Astrocyte (in vitro differentiated cells and primary cell): ENCODE data around the gene HS2ST1. TPM values are rescaled to one million over a fixed set of nuclear protein-coding genes. Genes with fewer than 3 reads are reported as not detected.

Experiments
- DNase-seq: peaks from one replicate; pipeline ENCODE4 v3.0.0-alpha.2; 2010; ENCODE audit warnings: low read depth
- FAIRE-seq: peaks from 2 replicates; lab custom pipeline; 2011; peaks lifted over from hg19 to GRCh38; lab: Jason Lieb, UNC
- H2AFZ ChIP-seq: 2 replicates; pipeline ENCODE4 v1.6.0; 2012; ENCODE audit warnings: low read depth, low read length, inconsistent platforms
- H3K27ac ChIP-seq: 2 replicates; pipeline ENCODE4 v1.5.1; 2011; ENCODE audit warnings: low read depth, low read length, inconsistent platforms
- H3K27me3 ChIP-seq: 2 replicates; pipeline ENCODE4 v1.6.0; 2011; ENCODE audit warnings: low read length, inconsistent platforms; ENCODE audit not compliant: insufficient read depth
- H3K36me3 ChIP-seq: 2 replicates; pipeline ENCODE4 v1.5.1; 2011; ENCODE audit warnings: low read length, inconsistent platforms; ENCODE audit not compliant: insufficient read depth
- H3K4me1 ChIP-seq: 2 replicates; pipeline ENCODE4 v1.5.1; 2011; ENCODE audit warnings: low read length, inconsistent platforms; ENCODE audit not compliant: insufficient read depth
- H3K4me2 ChIP-seq: 2 replicates; pipeline ENCODE4 v1.6.0; 2012; ENCODE audit warnings: low read length, inconsistent platforms
- H3K4me3 ChIP-seq: 2 replicates; pipeline ENCODE4 v1.5.1; 2011; ENCODE audit warnings: low read depth, mild to moderate bottlenecking, low read length, inconsistent platforms; ENCODE audit not compliant: insufficient read depth
- H3K79me2 ChIP-seq: 2 replicates; pipeline ENCODE4 v1.6.0; 2012; ENCODE audit warnings: mild to moderate bottlenecking, low read length, inconsistent platforms; ENCODE audit not compliant: insufficient read depth
- H3K9ac ChIP-seq: 2 replicates; pipeline ENCODE4 v1.6.0; 2012; ENCODE audit warnings: mild to moderate bottlenecking, low read length, inconsistent platforms
- H3K9me3 ChIP-seq: 2 replicates; pipeline ENCODE4 v1.5.1; 2012; ENCODE audit warnings: low read depth, mild to moderate bottlenecking, low read length, inconsistent platforms; ENCODE audit not compliant: insufficient read depth
- H4K20me1 ChIP-seq: 2 replicates; pipeline ENCODE4 v1.6.0; 2012; ENCODE audit warnings: low read length, inconsistent platforms; ENCODE audit not compliant: insufficient read depth
- H3K27ac Mint-ChIP-seq: one replicate; pipeline ENCODE4 v1.8.0; 2021; ENCODE audit warnings: mild to moderate bottlenecking, mixed read lengths; ENCODE audit not compliant: unreplicated experiment
- H3K27me3 Mint-ChIP-seq: one replicate; pipeline ENCODE4 v1.8.0; 2021; ENCODE audit warnings: low read depth, mixed read lengths; ENCODE audit not compliant: unreplicated experiment
- H3K36me3 Mint-ChIP-seq: one replicate; pipeline ENCODE4 v1.8.0; 2021; ENCODE audit warnings: low read depth, mixed read lengths; ENCODE audit not compliant: unreplicated experiment
- H3K4me1 Mint-ChIP-seq: one replicate; pipeline ENCODE4 v1.8.0; 2021; ENCODE audit warnings: low read depth, mixed read lengths; ENCODE audit not compliant: unreplicated experiment
- H3K4me3 Mint-ChIP-seq: one replicate; pipeline ENCODE4 v1.8.0; 2021; ENCODE audit warnings: mild to moderate bottlenecking, moderate library complexity, mixed read lengths; ENCODE audit not compliant: unreplicated experiment
- H3K9me3 Mint-ChIP-seq: one replicate; pipeline ENCODE4 v1.8.0; 2021; ENCODE audit warnings: mild to moderate bottlenecking, mixed read lengths; ENCODE audit not compliant: unreplicated experiment
- EZH2 ChIP-seq: IDR thresholded peaks from 2 replicates; pipeline ENCODE4 v1.6.1; 2012; ENCODE audit warnings: mild to moderate bottlenecking, low read length, inconsistent platforms; ENCODE audit not compliant: insufficient read depth
- total RNA-seq: library from RNA; stranded (reverse); gene quantifications from 2 replicates; pipeline ENCODE4 v1.2.1, GENCODE V29; 2021
- TF ChIP-seq, protein P1 (sequence below): IDR thresholded peaks from 2 replicates; pipeline ENCODE4 v1.5.1; 2011; ENCODE audit warnings: low read depth, mild to moderate bottlenecking, inconsistent platforms, low read length, moderate library complexity; ENCODE audit not compliant: insufficient read depth

Gene HS2ST1
- total RNA-seq, 1 donor from 2014 or later, result 34.7 TPM

- H2AFZ ChIP-seq, result no peak overlapping the region
- Mint-ChIP-seq H3K4me3 (no peak overlapping the region), H3K27ac (no peak overlapping the region), H3K27me3 (no peaks in the 10 kb centered on the region), H3K9me3 (no peaks in the 10 kb centered on the region), H3K4me1 (peaks cover 11% of the 10 kb centered on the region), H3K36me3 (no peaks in the 10 kb centered on the region)
- no peak for FAIRE-seq
- no peaks in the 10 kb centered on the region for H4K20me1 ChIP-seq
- H3K36me3 ChIP-seq, result no peaks in the 10 kb centered on the region
- H3K9ac ChIP-seq, result no peak overlapping the region
- no peaks in the 10 kb centered on the region for H3K9me3 ChIP-seq
- no peaks in the 10 kb centered on the region for H3K4me1 ChIP-seq
- no peak overlapping the region for H3K4me3 ChIP-seq
- TF ChIP-seq EZH2, result no peak
- TF ChIP-seq, protein P1, sequence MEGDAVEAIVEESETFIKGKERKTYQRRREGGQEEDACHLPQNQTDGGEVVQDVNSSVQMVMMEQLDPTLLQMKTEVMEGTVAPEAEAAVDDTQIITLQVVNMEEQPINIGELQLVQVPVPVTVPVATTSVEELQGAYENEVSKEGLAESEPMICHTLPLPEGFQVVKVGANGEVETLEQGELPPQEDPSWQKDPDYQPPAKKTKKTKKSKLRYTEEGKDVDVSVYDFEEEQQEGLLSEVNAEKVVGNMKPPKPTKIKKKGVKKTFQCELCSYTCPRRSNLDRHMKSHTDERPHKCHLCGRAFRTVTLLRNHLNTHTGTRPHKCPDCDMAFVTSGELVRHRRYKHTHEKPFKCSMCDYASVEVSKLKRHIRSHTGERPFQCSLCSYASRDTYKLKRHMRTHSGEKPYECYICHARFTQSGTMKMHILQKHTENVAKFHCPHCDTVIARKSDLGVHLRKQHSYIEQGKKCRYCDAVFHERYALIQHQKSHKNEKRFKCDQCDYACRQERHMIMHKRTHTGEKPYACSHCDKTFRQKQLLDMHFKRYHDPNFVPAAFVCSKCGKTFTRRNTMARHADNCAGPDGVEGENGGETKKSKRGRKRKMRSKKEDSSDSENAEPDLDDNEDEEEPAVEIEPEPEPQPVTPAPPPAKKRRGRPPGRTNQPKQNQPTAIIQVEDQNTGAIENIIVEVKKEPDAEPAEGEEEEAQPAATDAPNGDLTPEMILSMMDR, result no peak
- no peaks in the 10 kb centered on the region for H3K79me2 ChIP-seq
- H3K27me3 ChIP-seq, result no peaks in the 10 kb centered on the region
- H3K4me2 ChIP-seq, result no peak overlapping the region
- no peak overlapping the region for H3K27ac ChIP-seq
- DNase-seq, result no peak
Observed at GRCh38 chr1:87086120-87086519, 171.7 kb downstream of the HS2ST1 start.

GRCh38 chr1:87089070-87089736 lies 174.8 kb downstream of the HS2ST1 start:
- no peak overlapping the region for H3K27ac ChIP-seq
- no peaks in the 10 kb centered on the region for H3K4me1 ChIP-seq
- H3K4me3 Mint-ChIP-seq, result no peak overlapping the region
- peaks cover 18% of the 10 kb centered on the region for H3K4me1 Mint-ChIP-seq
- no peak overlapping the region for H3K9ac ChIP-seq
- H3K79me2 ChIP-seq, result no peaks in the 10 kb centered on the region
- DNase-seq (no peak), FAIRE-seq (no peak)
- H2AFZ ChIP-seq, result no peak overlapping the region
- H3K27ac Mint-ChIP-seq, result no peak overlapping the region
- no peak overlapping the region for H3K4me3 ChIP-seq
- no peaks in the 10 kb centered on the region for H3K27me3 Mint-ChIP-seq
- TF ChIP-seq EZH2, result no peak
- TF ChIP-seq, protein P1, result no peak
- H3K9me3 Mint-ChIP-seq, result no peaks in the 10 kb centered on the region
- H3K36me3 Mint-ChIP-seq, result no peaks in the 10 kb centered on the region
- no peaks in the 10 kb centered on the region for H3K36me3 ChIP-seq
- H3K9me3 ChIP-seq, result no peaks in the 10 kb centered on the region
- H3K27me3 ChIP-seq, result no peaks in the 10 kb centered on the region
- H4K20me1 ChIP-seq, result no peaks in the 10 kb centered on the region
- H3K4me2 ChIP-seq, result no peak overlapping the region

DNA sequence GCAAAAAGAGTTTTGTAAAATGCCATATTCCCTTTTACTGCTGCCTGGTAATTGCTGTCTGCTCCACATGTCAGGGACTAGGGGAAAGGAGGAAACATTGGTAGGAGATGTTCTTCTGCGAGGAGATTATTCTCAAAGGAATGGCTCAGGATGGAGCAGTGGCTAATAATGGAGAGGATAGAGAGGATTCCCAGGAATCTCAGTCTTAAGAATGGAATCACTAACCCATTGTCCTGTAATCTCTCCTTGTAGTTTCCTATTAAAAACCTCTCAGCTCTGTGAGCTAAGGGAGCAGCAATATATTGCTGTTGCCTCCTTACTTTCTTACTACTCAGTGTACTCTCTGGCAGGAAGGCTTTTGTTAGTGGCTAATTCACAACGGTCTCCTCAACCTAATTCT lies 175.4 kb downstream of the HS2ST1 start:
- H3K4me3 ChIP-seq, result no peak overlapping the region
- H2AFZ ChIP-seq, result no peak overlapping the region
- Mint-ChIP-seq H3K36me3 (no peaks in the 10 kb centered on the region), H3K27me3 (no peaks in the 10 kb centered on the region), H3K27ac (no peak overlapping the region), H3K9me3 (no peaks in the 10 kb centered on the region), H3K4me3 (no peak overlapping the region), H3K4me1 (peaks cover 18% of the 10 kb centered on the region)
- H3K9me3 ChIP-seq, result no peaks in the 10 kb centered on the region
- no peaks in the 10 kb centered on the region for H3K36me3 ChIP-seq
- H3K27ac ChIP-seq, result no peak overlapping the region
- no peaks in the 10 kb centered on the region for H4K20me1 ChIP-seq
- H3K4me2 ChIP-seq, result no peak overlapping the region
- no peak overlapping the region for H3K9ac ChIP-seq
- no peaks in the 10 kb centered on the region for H3K79me2 ChIP-seq
- TF ChIP-seq, protein P1, result no peak
- no peak for TF ChIP-seq EZH2
- H3K4me1 ChIP-seq, result no peaks in the 10 kb centered on the region
- no peaks in the 10 kb centered on the region for H3K27me3 ChIP-seq
- FAIRE-seq (no peak), DNase-seq (no peak)
